SKM-1 (cell line): Measurements from ENCODE around the gene LRIG1.

Experiments
- DNase-seq: peaks from one replicate; lab custom pipeline; 2025; ENCODE audit not compliant: unreplicated experiment; lab: John Stamatoyannopoulos, UW

Gene LRIG1

DNA sequence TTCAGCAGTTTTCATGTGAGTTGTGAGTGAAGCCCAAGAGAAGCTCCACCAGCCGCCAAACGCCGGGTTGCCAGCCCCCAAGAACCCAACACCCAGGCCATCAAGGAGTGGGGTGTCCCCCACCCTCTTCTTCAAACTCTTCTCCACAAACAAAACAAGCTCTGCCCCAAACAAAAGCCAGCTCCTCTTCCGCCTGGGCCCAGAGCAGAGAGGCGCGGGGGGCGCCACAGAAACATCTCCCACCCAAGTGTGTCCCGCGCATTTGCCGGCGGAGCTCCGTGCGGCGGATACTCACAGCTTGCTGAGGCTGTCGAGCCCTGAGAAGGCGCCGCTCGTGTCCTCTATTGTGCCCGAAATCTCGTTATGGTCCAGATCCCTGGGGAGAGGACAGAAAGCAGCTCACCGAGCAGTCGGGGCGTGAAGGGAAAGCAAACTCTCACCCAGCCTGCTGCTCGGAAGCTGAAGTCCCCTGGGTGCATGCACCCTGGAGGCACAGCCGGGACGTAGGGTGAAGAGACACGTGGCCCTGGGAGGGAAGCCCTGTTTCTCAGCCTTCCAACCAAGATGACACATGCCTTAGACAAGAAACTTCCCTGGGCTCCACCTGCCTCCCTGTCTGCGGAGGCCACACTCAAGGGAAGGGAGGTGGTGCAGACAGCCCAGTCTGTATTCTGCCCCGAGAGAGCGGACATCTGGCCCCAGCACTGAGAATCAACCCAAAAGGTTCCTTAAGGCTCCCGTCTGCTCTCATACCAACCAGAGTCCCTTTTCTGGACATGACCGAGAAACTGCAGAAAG, 95.7 kb downstream of the LRIG1 start:
- DNase-seq, result no peak

GRCh38 chr3:66404197-66404596, 96.6 kb downstream of the LRIG1 start:
- no peak for DNase-seq

DNA sequence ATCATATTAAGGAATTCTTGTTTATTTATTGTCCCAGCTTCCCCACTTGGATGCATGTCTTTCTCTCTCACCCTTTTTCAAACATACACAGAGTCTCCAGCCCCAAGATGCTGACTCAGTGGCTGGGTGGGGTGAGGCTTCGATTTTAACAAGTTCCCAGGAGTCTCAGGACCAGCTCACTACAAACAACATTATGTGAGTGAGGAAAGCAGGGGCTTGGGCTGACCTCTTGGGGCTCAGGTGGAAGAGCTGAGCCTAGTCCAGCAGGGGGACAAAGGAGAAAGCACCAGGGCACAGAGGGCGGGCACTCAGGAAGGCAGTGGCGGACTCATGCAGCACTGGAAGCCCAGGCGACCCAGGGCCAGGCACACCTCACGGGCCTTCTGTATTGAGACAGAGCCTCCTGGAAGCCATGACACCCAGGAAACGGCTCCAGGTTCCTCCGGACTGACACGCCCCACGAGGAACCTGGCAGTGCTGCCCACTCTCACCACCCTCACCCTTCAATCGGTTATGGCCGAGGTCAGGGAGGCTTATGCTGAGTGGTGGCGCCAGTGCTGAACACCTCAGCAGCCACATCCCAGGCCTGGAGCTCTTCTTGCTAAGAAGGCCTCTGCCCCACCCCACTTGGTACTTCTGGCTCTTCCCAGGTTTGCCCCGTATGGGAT, 97.4 kb downstream of the LRIG1 start:
- no peak for DNase-seq

GRCh38 chr3:66402596-66403290, 98.1 kb downstream of the LRIG1 start:
- DNase-seq, result no peak

- no peak for DNase-seq
These were observed 98.9 kb downstream of the LRIG1 start for GRCh38 chr3:66401675-66402491.

GRCh38 chr3:66401157-66401550, 99.7 kb downstream of the LRIG1 start:
- no peak for DNase-seq

DNA sequence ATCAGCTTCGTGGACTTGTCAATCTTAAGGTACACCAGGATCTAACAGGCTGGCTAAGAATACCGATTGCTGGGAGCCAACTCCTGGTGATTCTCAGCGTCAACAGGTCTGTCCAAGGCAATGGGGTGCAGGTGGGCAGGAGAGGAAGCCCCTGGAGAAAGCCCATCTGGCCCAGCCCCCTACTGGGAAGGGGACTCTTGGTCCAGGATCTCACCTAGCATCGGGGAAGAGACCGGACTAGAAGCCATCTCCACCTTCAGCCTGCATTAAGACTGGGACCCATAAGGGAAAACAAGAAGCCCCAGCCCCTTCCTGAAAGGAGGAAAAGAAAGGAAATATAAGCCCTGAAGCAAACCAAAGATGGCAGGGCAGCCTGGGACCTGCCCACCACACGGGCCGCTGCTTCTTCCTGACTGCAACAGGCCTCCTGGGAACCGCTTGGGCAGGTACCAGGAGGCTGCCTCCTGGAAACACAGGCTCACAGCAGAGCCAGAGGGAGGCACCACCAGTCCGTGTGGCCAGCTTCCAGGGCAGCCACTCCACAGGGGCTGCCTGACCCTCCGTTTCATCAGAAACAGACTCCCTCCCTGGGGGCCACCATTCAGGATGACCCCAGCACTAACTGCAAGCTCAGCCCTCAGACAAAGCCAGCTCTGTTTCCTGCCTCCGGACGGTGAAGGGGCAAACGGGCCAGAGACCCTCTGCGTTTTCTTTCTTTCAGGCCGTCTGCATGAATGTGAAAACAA, 100.2 kb downstream of the LRIG1 start:
- DNase-seq, result no peak

DNA sequence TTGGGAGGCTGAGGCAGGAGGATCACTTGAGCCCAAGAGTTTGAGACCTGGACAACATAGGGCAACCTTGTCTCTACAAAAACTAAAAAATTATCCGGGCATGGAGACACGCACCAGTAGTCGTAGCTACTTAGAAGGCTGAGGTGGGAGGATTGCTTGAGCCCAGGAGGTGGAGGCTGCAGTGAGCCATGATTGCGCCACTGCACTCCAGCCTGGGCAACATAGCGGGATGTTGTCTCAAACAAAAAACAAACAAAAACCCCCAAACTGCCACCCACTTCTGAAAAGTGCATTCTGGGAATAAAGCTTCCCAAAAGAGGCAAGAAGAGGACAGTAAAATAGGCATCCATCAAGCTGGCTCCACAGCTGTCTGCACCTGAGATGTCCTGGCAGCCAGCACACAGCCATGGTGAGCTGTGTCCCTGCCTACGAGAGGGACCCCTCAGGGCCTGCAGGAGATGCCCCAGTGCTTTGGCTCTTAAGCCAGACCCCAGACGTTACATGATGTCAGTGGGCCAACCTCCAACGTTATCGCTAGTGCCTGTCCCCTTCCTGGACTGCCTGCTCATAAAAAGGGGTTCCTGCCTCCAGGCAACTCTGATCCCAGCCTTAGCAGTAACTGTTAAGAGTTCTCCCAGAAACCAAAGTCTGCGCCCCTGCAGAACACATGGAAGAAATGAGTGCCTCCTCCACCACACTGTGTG, 101.1 kb downstream of the LRIG1 start:
- DNase-seq, result no peak

- DNase-seq, result no peak
These were observed 102.4 kb downstream of the LRIG1 start for GRCh38 chr3:66398228-66399025.

DNA sequence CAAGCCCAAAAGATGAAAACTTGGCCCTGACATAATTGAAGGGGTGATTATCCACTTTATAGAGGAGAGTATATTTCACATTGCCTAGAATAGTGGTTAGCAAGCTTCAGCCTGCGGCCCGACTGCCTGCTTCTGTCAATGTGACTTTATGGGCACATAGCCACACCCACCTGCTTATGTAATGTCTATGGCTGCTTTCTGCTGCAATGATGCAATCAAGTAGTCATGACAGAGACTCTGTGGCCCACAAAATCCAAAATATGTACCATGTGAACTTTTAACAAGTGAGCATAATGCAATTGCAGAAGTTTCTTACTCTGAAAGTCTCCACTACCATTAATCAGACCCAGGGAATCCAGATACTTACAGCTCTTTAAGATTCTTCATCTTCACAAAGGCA, 103.1 kb downstream of the LRIG1 start:
- no peak for DNase-seq

GRCh38 chr3:66396888-66397287, 103.9 kb downstream of the LRIG1 start:
- DNase-seq, result no peak

DNA sequence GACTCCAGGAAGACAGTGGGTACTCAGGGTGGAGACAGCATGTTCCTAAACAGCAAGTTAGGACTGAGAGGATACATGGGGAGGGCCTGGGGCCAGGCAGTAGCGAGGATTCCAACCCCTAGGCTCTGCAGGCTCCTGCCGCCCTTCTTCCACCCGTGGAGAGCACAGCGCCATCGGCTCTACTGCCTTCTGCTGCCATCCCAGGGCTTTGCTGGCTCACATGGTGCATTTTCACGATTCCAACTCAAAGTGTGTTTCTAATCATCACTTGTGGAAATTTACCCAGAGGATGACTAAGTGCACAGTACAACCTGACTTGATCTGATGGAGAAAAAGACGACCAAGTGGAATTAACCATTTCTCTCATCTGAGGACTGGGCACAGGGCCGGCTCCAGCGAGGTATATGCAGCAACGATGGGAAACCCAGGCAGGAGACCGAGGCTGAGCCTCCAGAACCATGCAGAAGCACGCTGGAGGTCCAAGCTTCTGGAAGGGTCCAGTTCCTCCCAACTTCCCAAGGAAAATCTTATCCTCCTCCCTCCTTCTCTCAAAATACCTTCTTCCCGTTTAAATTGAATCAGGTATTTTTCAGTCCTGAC, 104.6 kb downstream of the LRIG1 start:
- DNase-seq, result no peak

- DNase-seq, result no peak
These were observed 105.2 kb downstream of the LRIG1 start for GRCh38 chr3:66395635-66396034.

DNA sequence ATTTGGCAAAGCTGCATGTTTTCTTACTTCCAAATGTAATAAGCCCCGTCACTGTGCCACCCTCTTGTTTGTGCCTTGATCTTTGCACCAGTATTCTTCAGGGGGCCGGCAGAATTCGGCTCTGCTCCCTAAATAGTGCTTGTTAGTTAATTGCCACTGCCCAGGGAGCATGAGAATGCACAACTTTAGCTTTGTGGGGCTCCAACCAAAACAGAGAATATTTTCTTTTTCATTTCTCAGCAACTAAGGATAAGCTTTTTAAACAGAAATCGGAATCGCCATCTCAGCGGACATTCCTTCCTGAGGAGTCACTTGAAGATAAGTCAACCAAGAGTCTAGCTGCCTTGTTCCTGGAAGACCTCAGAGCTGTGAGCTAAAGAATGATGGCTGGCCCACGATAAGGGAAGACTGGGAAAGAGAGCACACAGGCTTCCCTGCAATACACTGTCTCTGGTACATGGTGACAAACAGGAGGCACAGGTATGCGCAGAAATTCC, 106.0 kb downstream of the LRIG1 start:
- DNase-seq, result no peak

GRCh38 chr3:66394019-66394752, 106.6 kb downstream of the LRIG1 start:
- no peak for DNase-seq

DNA sequence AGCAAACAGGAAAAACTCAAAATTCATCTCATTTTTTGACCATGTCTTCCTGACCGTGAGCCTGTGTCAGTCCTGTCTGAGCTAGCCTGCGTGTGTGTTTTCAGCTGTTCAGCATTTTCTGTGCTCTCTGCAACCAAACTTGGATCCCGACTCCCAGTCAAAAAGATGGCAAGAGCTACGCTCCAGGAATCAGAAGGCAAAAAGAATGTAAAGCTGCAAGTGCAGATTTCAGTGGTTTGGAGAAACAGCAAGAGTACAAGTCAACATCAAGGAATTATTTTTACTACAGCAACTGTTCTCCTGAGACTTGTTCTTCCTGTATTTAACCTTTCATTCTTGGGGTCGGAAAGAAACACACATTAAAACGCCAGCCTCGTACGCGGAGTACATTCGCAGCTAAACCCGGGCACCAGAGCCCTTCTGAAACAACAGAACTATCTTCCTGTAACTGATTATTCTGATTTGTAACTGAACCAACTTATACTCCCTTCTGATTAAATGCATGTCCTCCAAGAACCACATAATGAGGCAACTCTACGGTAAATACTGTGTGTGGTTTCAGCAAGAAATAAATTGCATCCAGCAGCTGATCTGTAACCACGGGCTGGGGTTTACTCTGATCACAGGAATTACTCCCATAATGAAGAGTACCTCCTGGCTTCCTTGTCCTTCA, 107.4 kb downstream of the LRIG1 start:
- no peak for DNase-seq

- no peak for DNase-seq
These were observed 107.9 kb downstream of the LRIG1 start for GRCh38 chr3:66392966-66393332.
